ENCODE results near the gene CACNA1D.

CACNA1D gene

DNA sequence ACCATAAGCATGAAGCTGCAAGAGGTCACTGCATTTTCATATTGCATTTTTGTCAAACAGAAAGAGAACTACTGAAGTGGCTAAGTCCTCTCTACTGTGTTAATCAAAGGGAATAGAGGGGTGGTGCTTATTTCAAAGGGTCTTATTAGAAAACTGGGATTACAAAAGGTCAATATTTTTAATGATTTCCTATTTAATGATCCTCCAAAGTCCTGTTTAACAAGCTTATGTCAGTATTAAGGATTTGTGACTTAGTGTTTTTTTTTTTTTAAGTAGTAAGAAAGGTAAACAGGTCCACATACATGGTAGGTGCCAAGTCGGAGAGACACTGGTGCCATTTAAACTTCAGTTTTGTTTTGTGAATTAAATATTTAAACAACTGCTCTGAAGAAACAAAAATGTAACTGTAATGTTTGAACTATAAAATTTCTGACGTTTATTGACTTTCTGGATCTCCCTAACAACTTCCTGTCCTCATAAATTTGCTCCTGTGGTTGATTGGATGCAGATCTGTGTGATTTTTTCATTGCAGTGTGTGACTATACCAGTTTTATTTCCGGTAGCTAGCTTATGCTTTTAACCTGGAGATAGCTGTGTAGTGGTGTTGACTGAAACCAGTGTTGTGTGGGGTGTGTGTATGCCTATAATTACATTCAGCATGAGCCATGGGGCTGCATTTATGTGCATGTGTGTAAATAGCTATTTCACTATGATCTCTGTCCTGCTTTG is 8.6 kb upstream of the CACNA1D start:
- Histone ChIP-seq H3K4me1 (ENCODE audit: insufficient read depth, low read length) (no peaks in the 10 kb centered on the region), H3K9me3 (ENCODE audit: low read length) (peaks cover 2% of the 10 kb centered on the region), H2AFZ (ENCODE audit: low read depth, low read length) (no peak overlapping the region), H3K36me3 (ENCODE audit: insufficient read depth, low read length) (no peaks in the 10 kb centered on the region), H3K4me3 (ENCODE audit: low read length) (no peak overlapping the region), H3K27me3 (ENCODE audit: insufficient read depth, low read length) (peaks cover 15% of the 10 kb centered on the region)

DNA sequence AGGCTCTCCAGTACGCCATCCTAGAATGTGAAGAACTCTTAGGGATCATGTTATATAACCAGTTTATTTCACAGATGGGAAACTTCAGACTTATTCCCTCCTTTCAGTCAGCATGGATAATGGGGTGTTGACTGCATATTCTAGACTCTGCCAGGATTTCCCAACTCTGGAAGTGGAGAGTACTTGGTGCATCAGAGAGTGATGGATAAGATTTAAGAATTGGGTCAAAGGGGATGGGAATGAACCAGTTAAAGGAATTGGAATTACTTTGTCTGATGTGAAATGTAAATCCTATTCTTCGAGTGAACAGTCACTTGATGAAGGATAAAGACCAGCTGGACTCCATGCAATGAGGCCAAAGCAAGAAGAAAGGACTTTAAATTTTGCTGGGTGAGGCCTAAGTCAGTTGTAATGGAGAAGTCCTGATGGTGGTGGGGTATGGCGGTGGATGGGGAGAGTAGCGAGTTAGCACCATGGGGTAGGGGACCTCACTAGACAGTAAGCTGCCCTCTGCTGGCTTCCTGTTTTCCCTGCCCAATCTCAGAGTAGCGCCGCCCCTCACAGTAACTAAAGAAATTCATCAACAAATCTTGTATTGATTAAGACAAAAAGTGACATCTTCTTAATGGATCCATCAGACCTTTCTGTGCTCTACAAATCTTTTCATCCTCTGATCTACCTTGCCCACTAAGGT is 7.3 kb upstream of the CACNA1D start:
- no peaks in the 10 kb centered on the region for H3K4me1 ChIP-seq (ENCODE audit: insufficient read depth, low read length)
- no peaks in the 10 kb centered on the region for H3K36me3 ChIP-seq (ENCODE audit: insufficient read depth, low read length)

DNA sequence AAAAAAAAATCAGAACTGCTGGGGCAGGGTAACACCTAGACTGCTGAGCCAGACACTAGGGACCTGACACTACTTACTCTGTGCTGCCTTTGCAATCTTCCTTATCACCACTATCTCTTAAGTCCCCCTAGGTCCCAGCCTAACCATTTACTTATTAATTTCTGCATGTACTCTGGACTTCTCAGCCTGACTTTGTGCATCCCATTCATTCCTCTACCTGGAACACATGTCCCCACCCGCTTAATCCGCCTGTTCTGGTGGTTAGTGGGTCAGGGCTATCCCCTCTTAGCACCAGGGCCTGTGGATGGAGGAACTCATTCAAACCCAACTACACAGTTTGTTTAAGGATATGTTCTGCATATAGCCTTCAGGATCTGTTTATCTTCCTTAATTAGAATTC is 5.0 kb upstream of the CACNA1D start:
- no peaks in the 10 kb centered on the region for H3K36me3 ChIP-seq (ENCODE audit: insufficient read depth, low read length)
- H3K9me3 ChIP-seq (ENCODE audit: low read length), result peaks cover 2% of the 10 kb centered on the region
- no peak overlapping the region for H3K4me3 ChIP-seq (ENCODE audit: low read length)
- H3K4me1 ChIP-seq (ENCODE audit: insufficient read depth, low read length), result no peaks in the 10 kb centered on the region
- H3K27me3 ChIP-seq (ENCODE audit: insufficient read depth, low read length), result peaks cover 26% of the 10 kb centered on the region
- no peak overlapping the region for H2AFZ ChIP-seq (ENCODE audit: low read depth, low read length)

More for the DNA sequence above, 7.3 kb upstream of the CACNA1D start:
- H3K4me3 ChIP-seq (ENCODE audit: low read length), result no peak overlapping the region
- peaks cover 11% of the 10 kb centered on the region for H3K27me3 ChIP-seq (ENCODE audit: insufficient read depth, low read length)
- no peak overlapping the region for H2AFZ ChIP-seq (ENCODE audit: low read depth, low read length)
- H3K9me3 ChIP-seq (ENCODE audit: low read length), result peaks cover 2% of the 10 kb centered on the region

DNA sequence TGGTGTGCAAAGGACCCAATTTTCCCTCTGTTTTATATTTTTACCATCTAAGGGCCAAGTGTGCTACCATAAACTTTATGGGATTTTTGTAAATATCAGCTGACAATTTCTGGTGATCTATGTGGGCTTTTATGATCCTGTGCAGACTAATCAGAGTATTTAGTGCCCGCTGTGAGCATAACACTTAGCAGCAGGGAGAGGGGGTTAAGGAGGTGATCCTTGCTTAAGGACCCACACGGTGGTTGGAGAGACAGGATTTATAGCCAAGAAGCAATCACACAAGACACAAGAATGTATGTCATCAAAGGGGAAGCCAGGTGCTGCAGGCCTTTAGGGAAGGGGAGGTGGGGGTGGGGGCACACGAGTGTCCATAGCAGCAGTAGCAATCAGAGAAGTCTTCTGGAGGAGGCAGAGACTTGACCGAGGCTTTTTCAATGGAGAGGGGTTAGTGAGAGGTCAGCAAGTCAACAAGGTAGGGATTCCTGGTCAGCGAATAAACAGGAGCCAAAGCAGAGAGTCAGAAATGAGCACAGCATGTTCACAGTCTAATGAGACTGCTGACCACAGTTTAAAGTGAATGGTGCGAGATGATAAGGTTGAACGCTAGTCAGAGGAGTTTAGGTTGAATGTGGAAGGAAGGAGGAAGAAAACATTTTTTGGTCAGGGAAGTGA is 4.5 kb upstream of the CACNA1D start:
- Histone ChIP-seq H3K36me3 (ENCODE audit: insufficient read depth, low read length) (no peaks in the 10 kb centered on the region), H3K9me3 (ENCODE audit: low read length) (peaks cover 2% of the 10 kb centered on the region), H3K4me1 (ENCODE audit: insufficient read depth, low read length) (peaks cover under 1% of the 10 kb centered on the region), H3K27me3 (ENCODE audit: insufficient read depth, low read length) (peaks cover 26% of the 10 kb centered on the region), H3K4me3 (ENCODE audit: low read length) (no peak overlapping the region), H2AFZ (ENCODE audit: low read depth, low read length) (no peak overlapping the region)

DNA sequence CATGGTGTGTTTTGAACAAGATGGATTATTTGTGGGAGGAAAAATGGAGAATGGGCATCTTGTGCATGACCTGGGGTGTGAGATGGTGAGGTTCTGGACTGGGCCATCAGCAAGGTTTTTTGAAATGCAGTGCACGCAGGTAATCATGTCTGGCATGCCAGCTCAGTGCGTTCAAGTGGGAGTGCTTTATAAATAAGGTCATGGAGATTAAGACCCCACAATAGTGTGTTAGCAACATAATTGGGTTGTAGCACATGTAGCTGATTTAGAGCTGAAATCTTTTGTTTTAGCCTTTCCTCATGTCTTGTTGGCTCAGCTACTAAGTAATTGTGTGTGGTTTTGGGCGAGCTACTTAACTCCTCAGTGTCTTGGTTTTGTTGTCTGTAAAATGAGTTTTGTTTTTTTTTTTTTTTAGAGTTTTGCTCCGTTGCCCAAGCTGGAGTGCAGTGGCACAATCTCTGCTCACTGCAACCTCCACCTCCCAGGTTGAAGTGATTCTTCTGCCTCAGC is 3.9 kb upstream of the CACNA1D start:
- Histone ChIP-seq H3K4me1 (ENCODE audit: insufficient read depth, low read length) (peaks cover 4% of the 10 kb centered on the region), H3K9me3 (ENCODE audit: low read length) (peaks cover 2% of the 10 kb centered on the region), H2AFZ (ENCODE audit: low read depth, low read length) (no peak overlapping the region), H3K36me3 (ENCODE audit: insufficient read depth, low read length) (no peaks in the 10 kb centered on the region), H3K4me3 (ENCODE audit: low read length) (no peak overlapping the region), H3K27me3 (ENCODE audit: insufficient read depth, low read length) (peaks cover 31% of the 10 kb centered on the region)

DNA sequence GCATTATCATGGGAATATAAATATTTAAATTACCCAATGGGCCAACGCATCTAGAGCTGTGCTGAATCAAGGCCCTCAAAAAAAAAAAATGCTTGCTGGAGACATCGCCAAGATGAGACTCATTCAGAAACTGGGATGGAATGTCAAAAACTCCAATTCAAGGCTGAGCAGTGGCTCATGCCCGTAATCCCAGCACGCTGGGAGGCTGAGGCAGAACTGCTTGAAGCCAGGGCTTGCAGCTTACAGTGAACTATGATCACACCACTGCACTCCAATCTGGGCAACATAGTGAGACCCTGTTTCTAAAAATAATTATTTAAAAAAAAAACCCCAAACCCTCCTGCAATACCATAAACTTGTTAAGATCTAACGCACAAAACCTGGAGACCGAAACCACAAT is 3.1 kb upstream of the CACNA1D start:
- peaks cover 2% of the 10 kb centered on the region for H3K9me3 ChIP-seq (ENCODE audit: low read length)
- no peak overlapping the region for H3K4me3 ChIP-seq (ENCODE audit: low read length)
- no peak overlapping the region for H2AFZ ChIP-seq (ENCODE audit: low read depth, low read length)
- H3K36me3 ChIP-seq (ENCODE audit: insufficient read depth, low read length), result no peaks in the 10 kb centered on the region
- peaks cover 4% of the 10 kb centered on the region for H3K4me1 ChIP-seq (ENCODE audit: insufficient read depth, low read length)
- peaks cover 37% of the 10 kb centered on the region for H3K27me3 ChIP-seq (ENCODE audit: insufficient read depth, low read length)

DNA sequence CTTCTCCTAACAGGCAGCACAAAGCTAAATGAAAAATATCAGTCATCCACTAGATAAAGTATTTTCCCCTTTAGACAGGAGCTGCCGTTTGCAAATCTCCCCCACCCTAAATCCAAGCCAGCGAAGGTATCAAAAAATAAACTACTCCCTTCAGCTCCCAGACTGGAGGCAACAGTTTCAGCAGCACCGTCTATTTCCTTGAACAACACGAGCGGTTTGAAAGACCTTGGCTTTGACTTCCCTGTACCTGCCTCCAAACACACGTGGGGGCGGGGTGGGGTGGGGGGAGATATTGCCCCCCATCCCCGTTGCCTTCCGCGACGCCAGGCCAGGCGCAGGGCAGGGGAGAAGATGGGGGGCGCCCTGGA is 832 bp upstream of the CACNA1D start:
- H3K27me3 ChIP-seq (ENCODE audit: insufficient read depth, low read length), result peaks cover 43% of the 10 kb centered on the region
- H3K36me3 ChIP-seq (ENCODE audit: insufficient read depth, low read length), result no peaks in the 10 kb centered on the region
- H2AFZ ChIP-seq (ENCODE audit: low read depth, low read length), result no peak overlapping the region
- H3K4me1 ChIP-seq (ENCODE audit: insufficient read depth, low read length), result peaks cover 9% of the 10 kb centered on the region
- no peak overlapping the region for H3K4me3 ChIP-seq (ENCODE audit: low read length)
- H3K9me3 ChIP-seq (ENCODE audit: low read length), result no peaks in the 10 kb centered on the region

DNA sequence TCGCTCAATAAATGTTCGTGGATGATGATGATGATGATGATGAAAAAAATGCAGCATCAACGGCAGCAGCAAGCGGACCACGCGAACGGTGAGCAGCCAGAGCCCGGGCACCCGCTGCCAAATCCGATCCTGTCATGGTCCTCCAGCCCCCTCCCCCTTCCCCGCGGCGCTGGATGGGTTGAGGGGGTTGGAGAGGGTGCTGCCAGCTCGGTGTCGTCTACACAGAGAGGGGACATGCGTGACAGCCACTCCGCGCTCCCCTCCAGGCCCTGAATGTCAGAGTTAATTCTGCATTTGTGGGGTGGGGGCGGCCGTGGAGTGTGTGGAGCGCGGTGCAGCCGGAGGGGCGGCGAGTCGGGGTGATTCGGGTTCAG is 722 bp downstream of the CACNA1D start:
- H3K9me3 ChIP-seq (ENCODE audit: low read length), result no peaks in the 10 kb centered on the region
- H3K36me3 ChIP-seq (ENCODE audit: insufficient read depth, low read length), result no peaks in the 10 kb centered on the region
- peaks cover 21% of the 10 kb centered on the region for H3K4me1 ChIP-seq (ENCODE audit: insufficient read depth, low read length)
- peaks cover 43% of the 10 kb centered on the region for H3K27me3 ChIP-seq (ENCODE audit: insufficient read depth, low read length)
- peak overlapping the region; percentile 41 for H3K4me3 ChIP-seq (ENCODE audit: low read length)
- no peak overlapping the region for H2AFZ ChIP-seq (ENCODE audit: low read depth, low read length)

DNA sequence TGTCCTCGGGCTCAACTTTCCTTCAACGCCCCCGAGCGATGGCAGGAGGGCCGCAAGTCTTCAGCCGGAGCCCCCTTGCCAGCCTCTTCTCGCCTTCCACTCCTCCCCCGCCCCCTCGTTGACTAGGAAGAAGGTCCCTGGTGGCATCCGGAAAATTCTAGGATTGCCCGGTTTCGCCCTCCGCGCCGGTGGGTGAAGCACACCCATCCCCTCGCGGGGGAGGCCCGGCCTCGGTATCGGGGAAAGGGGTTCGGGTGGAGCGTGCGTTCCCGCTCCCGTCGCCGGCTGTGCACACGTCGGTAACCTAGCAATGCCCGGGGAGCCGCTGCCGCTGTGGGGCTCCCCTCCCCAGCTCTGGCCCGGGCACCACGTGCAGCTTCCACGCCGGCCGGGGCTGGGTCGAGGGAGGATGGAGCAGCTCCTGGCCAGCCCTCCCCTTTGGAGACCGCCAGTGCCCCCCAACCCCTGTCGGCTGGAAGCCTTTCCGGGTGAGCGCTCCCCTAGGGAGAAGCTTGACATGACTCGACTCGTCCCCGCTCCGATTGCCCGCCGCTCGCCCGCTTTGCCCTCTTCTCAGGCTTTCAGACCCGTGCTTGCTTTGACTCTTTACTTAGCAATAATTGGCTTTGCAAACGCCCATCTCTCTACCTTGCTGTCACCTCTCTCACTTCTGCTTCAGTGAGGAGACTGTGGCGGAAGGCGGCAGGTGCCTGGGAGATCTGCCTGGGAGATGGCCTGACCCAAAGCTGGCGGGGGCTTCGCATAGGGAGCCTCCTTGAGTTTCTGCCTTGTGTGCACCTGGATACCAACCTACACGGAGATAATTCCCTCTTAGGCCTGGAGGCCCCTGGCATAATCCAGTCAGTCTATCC is 1.3 kb downstream of the CACNA1D start:
- H2AFZ ChIP-seq (ENCODE audit: low read depth, low read length), result no peak overlapping the region
- peaks cover 39% of the 10 kb centered on the region for H3K27me3 ChIP-seq (ENCODE audit: insufficient read depth, low read length)

DNA sequence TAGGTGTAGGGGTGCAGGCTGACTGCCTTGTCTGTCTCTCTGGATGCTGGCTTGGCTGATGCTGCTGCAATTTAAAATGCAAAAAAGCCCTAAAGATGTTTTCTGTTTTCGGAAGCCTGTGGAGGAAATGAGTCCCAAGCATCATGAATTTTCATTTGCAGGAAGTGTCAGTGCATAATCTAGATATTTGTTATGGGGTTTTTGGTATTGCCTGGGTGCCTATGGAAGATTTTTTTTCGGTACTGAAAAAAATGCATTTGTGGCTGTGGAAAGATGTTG is 1.9 kb downstream of the CACNA1D start:
- Histone ChIP-seq H2AFZ (ENCODE audit: low read depth, low read length) (no peak overlapping the region), H3K4me1 (ENCODE audit: insufficient read depth, low read length) (peaks cover 25% of the 10 kb centered on the region), H3K27me3 (ENCODE audit: insufficient read depth, low read length) (peaks cover 39% of the 10 kb centered on the region), H3K36me3 (ENCODE audit: insufficient read depth, low read length) (no peaks in the 10 kb centered on the region), H3K9me3 (ENCODE audit: low read length) (no peaks in the 10 kb centered on the region), H3K4me3 (ENCODE audit: low read length) (no peak overlapping the region)

More for the DNA sequence above, 1.3 kb downstream of the CACNA1D start:
- Histone ChIP-seq H3K36me3 (ENCODE audit: insufficient read depth, low read length) (no peaks in the 10 kb centered on the region), H3K4me3 (ENCODE audit: low read length) (no peak overlapping the region), H3K9me3 (ENCODE audit: low read length) (no peaks in the 10 kb centered on the region), H3K4me1 (ENCODE audit: insufficient read depth, low read length) (peaks cover 21% of the 10 kb centered on the region)

DNA sequence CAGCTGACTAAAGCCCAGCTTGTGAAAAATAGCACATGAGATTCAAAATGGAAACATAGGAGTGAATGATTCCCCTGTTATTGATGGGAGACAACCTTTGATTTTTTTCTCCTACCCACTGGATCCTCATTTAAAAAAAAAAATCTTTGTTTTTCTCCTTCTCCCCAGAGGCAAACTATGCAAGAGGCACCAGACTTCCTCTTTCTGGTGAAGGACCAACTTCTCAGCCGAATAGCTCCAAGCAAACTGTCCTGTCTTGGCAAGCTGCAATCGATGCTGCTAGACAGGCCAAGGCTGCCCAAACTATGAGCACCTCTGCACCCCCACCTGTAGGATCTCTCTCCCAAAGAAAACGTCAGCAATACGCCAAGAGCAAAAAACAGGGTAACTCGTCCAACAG is 2.6 kb downstream of the CACNA1D start:
- peaks cover 28% of the 10 kb centered on the region for H3K4me1 ChIP-seq (ENCODE audit: insufficient read depth, low read length)
- H3K27me3 ChIP-seq (ENCODE audit: insufficient read depth, low read length), result peaks cover 39% of the 10 kb centered on the region
- no peaks in the 10 kb centered on the region for H3K9me3 ChIP-seq (ENCODE audit: low read length)

DNA sequence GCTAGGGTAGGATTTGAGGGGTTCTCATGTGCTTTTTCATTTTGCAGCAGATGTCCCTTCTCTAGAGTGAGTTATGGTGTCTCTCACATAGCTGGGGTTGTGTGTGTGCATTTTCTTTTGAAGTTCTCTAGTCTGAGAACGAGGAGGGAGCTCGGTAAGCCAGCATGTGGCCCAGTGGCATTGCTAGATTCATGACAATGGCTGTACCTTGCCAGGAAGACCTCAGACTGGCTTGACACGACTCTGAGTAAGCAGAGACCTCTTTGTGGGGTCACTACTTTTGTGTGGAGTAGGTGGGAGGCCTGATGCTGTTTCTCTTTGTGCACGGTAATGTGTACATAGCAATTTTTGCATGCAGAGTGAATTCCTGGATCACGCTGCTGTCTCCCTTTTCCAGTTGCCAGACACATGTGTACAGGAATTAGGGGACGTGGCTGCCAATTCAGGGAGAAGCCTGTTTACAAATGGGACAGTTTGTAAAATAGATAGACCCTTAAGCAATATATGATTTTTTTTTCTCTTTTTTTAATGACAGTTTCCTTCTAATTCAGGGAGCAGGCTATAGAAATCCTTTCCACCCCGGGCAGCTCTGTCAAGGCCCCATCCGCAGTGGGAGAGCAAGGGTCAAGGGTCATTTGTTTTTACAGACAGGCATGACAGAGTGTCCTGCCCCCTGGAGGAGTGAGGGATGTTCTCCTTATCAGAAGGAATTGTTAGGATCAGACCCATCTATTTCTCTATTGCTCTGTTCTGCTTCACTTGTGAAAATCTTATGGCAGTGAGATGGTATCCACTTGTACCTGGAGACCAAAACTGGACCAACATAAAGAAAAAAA is 4.6 kb downstream of the CACNA1D start:
- Histone ChIP-seq H3K4me3 (ENCODE audit: low read length) (no peak overlapping the region), H3K9me3 (ENCODE audit: low read length) (no peaks in the 10 kb centered on the region), H2AFZ (ENCODE audit: low read depth, low read length) (no peak overlapping the region), H3K27me3 (ENCODE audit: insufficient read depth, low read length) (peaks cover 22% of the 10 kb centered on the region), H3K4me1 (ENCODE audit: insufficient read depth, low read length) (peaks cover 32% of the 10 kb centered on the region), H3K36me3 (ENCODE audit: insufficient read depth, low read length) (no peaks in the 10 kb centered on the region)

More for the DNA sequence above, 2.6 kb downstream of the CACNA1D start:
- H2AFZ ChIP-seq (ENCODE audit: low read depth, low read length), result no peak overlapping the region
- H3K4me3 ChIP-seq (ENCODE audit: low read length), result no peak overlapping the region
- no peaks in the 10 kb centered on the region for H3K36me3 ChIP-seq (ENCODE audit: insufficient read depth, low read length)

Data from neuron (in vitro differentiated cells).